CD14-positive monocyte (primary cell): ENCODE results near the gene CCL27. TPM values are rescaled to one million over a fixed set of nuclear protein-coding genes. Genes with fewer than 3 reads are reported as not detected.
A peak's percentile ranks its signal among the peaks of the same experiment; 100 is the strongest.

Experiments used
- DNase-seq, 3 donors: peaks; one replicate each; pipeline ENCODE4 v3.0.0-alpha.2; 2011 to 2022
- H2AFZ ChIP-seq: 2 replicates; pipeline ENCODE4 v1.6.0; 2012; ENCODE audit warnings: mild to moderate bottlenecking, low read depth, low read length, inconsistent platforms; ENCODE audit not compliant: insufficient read depth, poor library complexity, severe bottlenecking
- H3K27ac ChIP-seq, 2 donors: 1 replicate in 1 of 2; 2 replicates in 1 of 2; pipeline ENCODE4 v1.5.1; 2012 to 2013; ENCODE audit warnings: low read length in 2 of 2, control low read depth in 1 of 2, inconsistent platforms in 1 of 2, low read depth in 1 of 2, mild to moderate bottlenecking in 1 of 2
- H3K27me3 ChIP-seq, 2 donors: one replicate each; pipeline versions ENCODE4 v1.6.0 to v1.6.1; 2011 to 2013; ENCODE audit warnings: low read length in 2 of 2; ENCODE audit not compliant: control insufficient read depth in 2 of 2, insufficient read depth in 2 of 2
- H3K36me3 ChIP-seq, 2 donors: replicated peaks in 1 of 2; 1 replicate in 1 of 2; 2 replicates in 1 of 2; pipeline versions ENCODE4 v1.5.1 to v1.6.1; 2012 to 2013; ENCODE audit warnings: low read length in 2 of 2, control low read depth in 1 of 2, inconsistent platforms in 1 of 2, mild to moderate bottlenecking in 1 of 2; ENCODE audit not compliant: insufficient read depth in 2 of 2, control insufficient read depth in 1 of 2
- H3K4me1 ChIP-seq, 2 donors: 1 replicate in 1 of 2; 2 replicates in 1 of 2; pipeline versions ENCODE4 v1.5.1 to v1.6.1; 2012 to 2013; ENCODE audit warnings: low read length in 2 of 2, control low read depth in 1 of 2, inconsistent platforms in 1 of 2, mild to moderate bottlenecking in 1 of 2, moderate library complexity in 1 of 2; ENCODE audit not compliant: insufficient read depth in 2 of 2, control insufficient read depth in 1 of 2
- H3K4me2 ChIP-seq: replicated peaks from 2 replicates; pipeline ENCODE3; 2012; ENCODE audit warnings: low read length, moderate library complexity, mild to moderate bottlenecking; ENCODE audit not compliant: poor library complexity, severe bottlenecking; ENCODE audit errors: extremely low read depth
- H3K4me3 ChIP-seq, 3 experiments: fragments of 200-600 bp in 1 of 3; sonication (generic) in 1 of 3; replicated peaks in 1 of 3; 1 replicate in 2 of 3; 2 replicates in 1 of 3; pipeline ENCODE4 v1.5.1; 2011 to 2013; ENCODE audit warnings: low read length in 3 of 3, mild to moderate bottlenecking in 3 of 3, control low read depth in 2 of 3, low read depth in 2 of 3, inconsistent platforms in 1 of 3, moderate library complexity in 1 of 3
- H3K79me2 ChIP-seq: 2 replicates; pipeline ENCODE4 v1.6.0; 2012; ENCODE audit warnings: mild to moderate bottlenecking, control low read depth, inconsistent platforms, low read length, moderate library complexity; ENCODE audit not compliant: insufficient read depth
- H3K9ac ChIP-seq: 2 replicates; pipeline ENCODE4 v1.6.0; 2017; ENCODE audit warnings: low read length, mild to moderate bottlenecking; ENCODE audit not compliant: insufficient read depth, poor library complexity, severe bottlenecking
- H3K9me3 ChIP-seq, 2 donors: replicated peaks in 1 of 2; 1 replicate in 1 of 2; 2 replicates in 1 of 2; pipeline versions ENCODE4 v1.5.1 to v1.6.1; 2012 to 2013; ENCODE audit warnings: low read length in 2 of 2, control low read depth in 1 of 2; ENCODE audit not compliant: control insufficient read depth in 1 of 2, insufficient read depth in 1 of 2
- H4K20me1 ChIP-seq: 2 replicates; pipeline ENCODE4 v1.6.0; 2012; ENCODE audit warnings: mild to moderate bottlenecking, low read length, control low read depth, moderate library complexity; ENCODE audit not compliant: insufficient read depth
- H3K27ac Mint-ChIP-seq, 7 donors: one replicate each; pipeline ENCODE4 v1.8.0; 2020; ENCODE audit warnings: mild to moderate bottlenecking in 7 of 7, mixed read lengths in 7 of 7, moderate library complexity in 6 of 7, inconsistent platforms in 2 of 7
- H3K27me3 Mint-ChIP-seq, 3 donors: one replicate each; pipeline ENCODE4 v1.8.0; 2021 to 2022; ENCODE audit warnings: low read depth in 3 of 3, mild to moderate bottlenecking in 3 of 3, mixed read lengths in 3 of 3, moderate library complexity in 3 of 3, inconsistent platforms in 1 of 3
- H3K36me3 Mint-ChIP-seq, 2 donors: one replicate each; pipeline ENCODE4 v1.8.0; 2020; ENCODE audit warnings: mixed read lengths in 2 of 2, inconsistent platforms in 1 of 2, mild to moderate bottlenecking in 1 of 2
- H3K4me1 Mint-ChIP-seq: one replicate; pipeline ENCODE4 v1.8.0; 2020; ENCODE audit warnings: mild to moderate bottlenecking, mixed read lengths
- H3K4me3 Mint-ChIP-seq, 2 donors: one replicate each; pipeline ENCODE4 v1.8.0; 2020; ENCODE audit warnings: mild to moderate bottlenecking in 2 of 2, mixed read lengths in 2 of 2, moderate library complexity in 1 of 2
- H3K9me3 Mint-ChIP-seq, 7 donors: one replicate each; pipeline ENCODE4 v1.8.0; 2020 to 2022; ENCODE audit warnings: mixed read lengths in 7 of 7, mild to moderate bottlenecking in 6 of 7, moderate library complexity in 6 of 7, inconsistent platforms in 2 of 7
- WGBS: methylation state at CpG from one replicate; pipeline ENCODE4 v1.1.5; 2013; ENCODE audit warnings: missing lambda C conversion rate; ENCODE audit not compliant: insufficient coverage; 5-methylcytosine and 5-hydroxymethylcytosine counted together
- intact Hi-C, 2 donors: fragments of 100-400 bp; cut with micrococcal nuclease; formaldehyde crosslinking; loops; one replicate each; pipeline versions ENCODE4 v1.15.0 to v1.15.1; 2023
- polyA plus RNA-seq, 3 donors: library from polyadenylated mRNA; depleted of rRNA in 1 of 3; unstranded in 2 of 3; stranded (reverse) in 1 of 3; fragments of 300-500 nt in 2 of 3; fragments of >200 nt in 1 of 3; fragmentation: Illumina TruSeq in 2 of 3; gene quantifications; 1 replicate in 2 of 3; 2 replicates in 1 of 3; pipeline ENCODE4 v1.2.3, GENCODE V29; 2012 to 2021
- TF ChIP-seq, protein P1 (sequence below): fragments of 200-600 bp; IDR thresholded peaks from one replicate; pipeline ENCODE4 v1.8.0; 2022; ENCODE audit warnings: antibody characterized with exemption, mild to moderate bottlenecking

Gene CCL27
- polyA plus RNA-seq, 3 donors: not detected

DNA sequence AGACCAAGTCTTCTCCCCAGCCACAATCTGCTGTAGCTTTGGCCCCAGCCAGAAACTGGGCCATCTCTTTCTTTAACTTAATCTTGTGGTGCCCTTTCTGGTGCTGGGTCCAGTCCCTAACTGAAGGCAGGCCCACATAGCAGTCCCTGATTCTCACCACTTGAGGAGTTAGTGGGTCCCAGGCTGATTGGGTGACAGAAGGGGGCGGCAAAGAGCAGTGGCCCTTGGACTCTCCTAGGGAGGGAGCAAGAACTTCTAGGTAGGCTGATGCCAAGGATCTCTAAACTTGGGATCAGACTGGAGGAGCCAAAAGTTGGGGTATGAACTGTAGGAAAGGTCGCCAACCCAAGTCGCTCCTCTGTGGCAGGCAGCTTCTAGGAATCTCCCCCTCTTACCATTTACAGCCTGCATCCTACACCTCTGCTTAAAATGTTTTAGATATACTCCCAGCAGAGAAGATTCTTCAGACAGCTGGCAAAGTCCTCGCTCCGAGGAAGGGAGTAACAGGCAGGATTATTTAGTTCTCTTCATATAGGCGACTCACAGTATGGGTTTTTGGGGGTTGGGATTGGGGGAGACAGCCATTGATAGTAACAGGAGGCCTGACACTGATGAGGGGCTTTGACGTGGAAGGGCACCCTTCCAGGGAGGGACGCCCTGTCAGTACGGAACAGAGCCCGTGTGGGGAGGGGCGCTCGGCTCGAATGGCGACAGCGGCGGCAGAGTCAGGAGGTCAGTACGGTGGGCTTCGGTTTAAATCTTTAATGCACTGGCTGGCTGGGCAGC, 2.0 kb upstream of the CCL27 start:
- peaks cover 0 to 8% of the 10 kb centered on the region in 2 donors for H3K36me3 ChIP-seq
- peaks cover 4 to 11% (median 9%) of the 10 kb centered on the region in 7 donors for H3K9me3 Mint-ChIP-seq
- H3K4me1 ChIP-seq: peaks cover 16 to 19% of the 10 kb centered on the region in 2 donors
- H3K27ac Mint-ChIP-seq: peak overlapping the region; percentile 74 to 99 (median 91)
- peak overlapping the region; percentile 94 for H2AFZ ChIP-seq
- DNase-seq: peak; percentile 69 to 75 (median 74)
- peak overlapping the region; percentile 82 to 91 for H3K4me3 Mint-ChIP-seq
- peak overlapping the region; percentile 94 for H3K4me2 ChIP-seq
- H3K4me1 Mint-ChIP-seq: peaks cover 26% of the 10 kb centered on the region
- 7% methylated on average over 14 of the region's 18 CpGs for WGBS
- H3K27me3 ChIP-seq: no peaks in the 10 kb centered on the region
- peak overlapping the region; percentile 57 for H3K9ac ChIP-seq
- intact Hi-C loops: loop anchor here (10.0 kb wide), 2 partner anchors 320 to 450 kb away; partner anchors contain the start of genes ATOSB (in 1 of the 2) and DNAJB5 (in 1 of the 2)
- H3K36me3 Mint-ChIP-seq: peaks cover 18 to 22% of the 10 kb centered on the region in 2 donors
- H3K27me3 Mint-ChIP-seq: peaks cover 0 to 3% (median 3%) of the 10 kb centered on the region in 3 donors
- H3K27ac ChIP-seq: peak overlapping the region; percentile 26 to 49
- H3K9me3 ChIP-seq: peaks cover 2 to 4% of the 10 kb centered on the region in 2 donors
- H4K20me1 ChIP-seq: no peaks in the 10 kb centered on the region
- peak overlapping the region; percentile 64 to 87 (median 71) for H3K4me3 ChIP-seq
- TF ChIP-seq, protein P1, sequence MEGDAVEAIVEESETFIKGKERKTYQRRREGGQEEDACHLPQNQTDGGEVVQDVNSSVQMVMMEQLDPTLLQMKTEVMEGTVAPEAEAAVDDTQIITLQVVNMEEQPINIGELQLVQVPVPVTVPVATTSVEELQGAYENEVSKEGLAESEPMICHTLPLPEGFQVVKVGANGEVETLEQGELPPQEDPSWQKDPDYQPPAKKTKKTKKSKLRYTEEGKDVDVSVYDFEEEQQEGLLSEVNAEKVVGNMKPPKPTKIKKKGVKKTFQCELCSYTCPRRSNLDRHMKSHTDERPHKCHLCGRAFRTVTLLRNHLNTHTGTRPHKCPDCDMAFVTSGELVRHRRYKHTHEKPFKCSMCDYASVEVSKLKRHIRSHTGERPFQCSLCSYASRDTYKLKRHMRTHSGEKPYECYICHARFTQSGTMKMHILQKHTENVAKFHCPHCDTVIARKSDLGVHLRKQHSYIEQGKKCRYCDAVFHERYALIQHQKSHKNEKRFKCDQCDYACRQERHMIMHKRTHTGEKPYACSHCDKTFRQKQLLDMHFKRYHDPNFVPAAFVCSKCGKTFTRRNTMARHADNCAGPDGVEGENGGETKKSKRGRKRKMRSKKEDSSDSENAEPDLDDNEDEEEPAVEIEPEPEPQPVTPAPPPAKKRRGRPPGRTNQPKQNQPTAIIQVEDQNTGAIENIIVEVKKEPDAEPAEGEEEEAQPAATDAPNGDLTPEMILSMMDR: peak; percentile 88
- peaks cover 20% of the 10 kb centered on the region for H3K79me2 ChIP-seq

DNA sequence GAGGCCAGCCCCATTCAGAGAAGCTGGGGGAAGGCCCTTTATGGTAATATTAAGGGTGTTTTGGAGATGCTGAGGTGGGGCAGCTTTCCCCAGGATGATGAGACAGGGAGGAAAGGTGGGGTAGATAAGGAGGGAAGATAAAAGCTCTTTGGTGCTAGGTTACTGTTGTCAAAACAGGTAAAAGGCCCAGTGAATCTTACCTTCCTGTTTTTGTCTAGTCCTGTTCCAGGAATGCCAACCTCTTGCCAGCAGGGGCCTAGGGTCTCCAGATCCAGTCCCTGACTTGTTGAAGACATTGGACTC, 797 bp upstream of the CCL27 start:
- Histone ChIP-seq H3K4me2 (no peak overlapping the region), H3K27ac (no peak overlapping the region), H3K27me3 (no peaks in the 10 kb centered on the region), H3K9ac (no peak overlapping the region), H3K36me3 (no peaks in the 10 kb centered on the region), H3K79me2 (peaks cover 20% of the 10 kb centered on the region), H3K4me1 (peaks cover 16 to 19% of the 10 kb centered on the region in 2 donors), H2AFZ (no peak overlapping the region), H4K20me1 (no peaks in the 10 kb centered on the region), H3K4me3 (no peak overlapping the region), H3K9me3 (no peaks in the 10 kb centered on the region)
- Mint-ChIP-seq H3K27ac (no peak overlapping the region), H3K36me3 (peaks cover 7 to 10% of the 10 kb centered on the region in 2 donors), H3K4me1 (peaks cover 26% of the 10 kb centered on the region), H3K4me3 (no peak overlapping the region), H3K27me3 (peaks cover 0 to 3% (median 3%) of the 10 kb centered on the region in 3 donors), H3K9me3 (peaks cover 0 to 3% (median 2%) of the 10 kb centered on the region in 7 donors)
- DNase-seq: no peak
- TF ChIP-seq, protein P1: no peak
- intact Hi-C loops: loop anchor here (10.0 kb wide), 2 partner anchors 322 to 452 kb away; partner anchors contain the start of genes ATOSB (in 1 of the 2) and DNAJB5 (in 1 of the 2)
